ENCODE measurements around the gene CYTL1. TPM values are rescaled to one million over a fixed set of nuclear protein-coding genes. Genes with fewer than 3 reads are reported as not detected.

CYTL1 gene
- total and polyA plus RNA-seq, 9 of the 15 experiments (the other 6 are each of a cell fraction or from before 2014, with no cell fraction given): not detected

GRCh38 chr4:5037553-5038551 is 18.6 kb upstream of the CYTL1 start (continued):
- TF ChIP-seq UBTF (IDR thresholded peaks at IDR 0.05; ENCODE audit: borderline replicate concordance in 1 of 2, low read depth in 2 of 2, low read length in 2 of 2): 0 out of 4 replicates have a peak, but pooled peaks of 1 of the 2 experiments have one; percentile 14
- no peak for TF ChIP-seq PHF20 (IDR thresholded peaks at IDR 0.05; ENCODE audit: partially characterized antibody)
- TF ChIP-seq CBFA2T2 (conservative IDR thresholded peaks at IDR 0.05): peak; percentile 82
- no peak for TF ChIP-seq ZNF347 (CRISPR knock-in tag; IDR thresholded peaks at IDR 0.05; ENCODE audit: low read depth)
- peak; percentile 39 for TF ChIP-seq NFIC (IDR thresholded peaks at IDR 0.05)
- peak; percentile 65; the same call in 1 of the 2 replicates for TF ChIP-seq SOX6 (IDR thresholded peaks at IDR 0.05)
- TF ChIP-seq TEAD4 (IDR thresholded peaks at IDR 0.05; ENCODE audit: low read length): peak; percentile 89
- TF ChIP-seq TEAD4 (CRISPR knock-in tag; IDR thresholded peaks at IDR 0.05; ENCODE audit: borderline replicate concordance): no peak
